ENCODE measurements around the gene EYS. TPM values are rescaled to one million over a fixed set of nuclear protein-coding genes. Genes with fewer than 3 reads are reported as not detected.

EYS gene
- total RNA-seq, 2 experiments from 2014 or later = not detected

- Histone ChIP-seq H3K9me3 (ENCODE audit: control insufficient read depth in 1 of 2, insufficient read depth in 1 of 2, low read length in 2 of 2) (peaks cover 0 to 6% of the 10 kb centered on the region in 2 experiments), H3K4me3 (ENCODE audit: low read length) (no peak overlapping the region), H3K27ac (ENCODE audit: low read depth in 1 of 2, low read length in 2 of 2) (no peak overlapping the region), H3K36me3 (ENCODE audit: insufficient read depth, low read length) (no peaks in the 10 kb centered on the region), H3K27me3 (ENCODE audit: control insufficient read depth in 1 of 2, insufficient read depth in 2 of 2, low read length in 2 of 2) (no peaks in the 10 kb centered on the region), H3K4me1 (ENCODE audit: insufficient read depth, low read length) (no peaks in the 10 kb centered on the region)
- TF ChIP-seq, protein P1, sequence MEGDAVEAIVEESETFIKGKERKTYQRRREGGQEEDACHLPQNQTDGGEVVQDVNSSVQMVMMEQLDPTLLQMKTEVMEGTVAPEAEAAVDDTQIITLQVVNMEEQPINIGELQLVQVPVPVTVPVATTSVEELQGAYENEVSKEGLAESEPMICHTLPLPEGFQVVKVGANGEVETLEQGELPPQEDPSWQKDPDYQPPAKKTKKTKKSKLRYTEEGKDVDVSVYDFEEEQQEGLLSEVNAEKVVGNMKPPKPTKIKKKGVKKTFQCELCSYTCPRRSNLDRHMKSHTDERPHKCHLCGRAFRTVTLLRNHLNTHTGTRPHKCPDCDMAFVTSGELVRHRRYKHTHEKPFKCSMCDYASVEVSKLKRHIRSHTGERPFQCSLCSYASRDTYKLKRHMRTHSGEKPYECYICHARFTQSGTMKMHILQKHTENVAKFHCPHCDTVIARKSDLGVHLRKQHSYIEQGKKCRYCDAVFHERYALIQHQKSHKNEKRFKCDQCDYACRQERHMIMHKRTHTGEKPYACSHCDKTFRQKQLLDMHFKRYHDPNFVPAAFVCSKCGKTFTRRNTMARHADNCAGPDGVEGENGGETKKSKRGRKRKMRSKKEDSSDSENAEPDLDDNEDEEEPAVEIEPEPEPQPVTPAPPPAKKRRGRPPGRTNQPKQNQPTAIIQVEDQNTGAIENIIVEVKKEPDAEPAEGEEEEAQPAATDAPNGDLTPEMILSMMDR (IDR thresholded peaks at IDR 0.05) = no peak
- ChIA-PET CTCF (no interaction called here), POLR2A (no interaction called here)
- Mint-ChIP-seq H3K27ac (no peak overlapping the region), H3K27me3 (no peaks in the 10 kb centered on the region), H3K9me3 (peaks cover 20% of the 10 kb centered on the region), H3K4me1 (ENCODE audit: low read depth) (no peaks in the 10 kb centered on the region), H3K36me3 (ENCODE audit: low read depth) (no peaks in the 10 kb centered on the region), H3K4me3 (no peak overlapping the region)
- ATAC-seq (ENCODE audit: poor library complexity) (no peak), DNase-seq (no peak)
- intact Hi-C loops (cut with DNase I, micrococcal nuclease) = no loop called here
Observed at GRCh38 chr6:64955435-64955848, 751.6 kb downstream of the EYS start.

DNA sequence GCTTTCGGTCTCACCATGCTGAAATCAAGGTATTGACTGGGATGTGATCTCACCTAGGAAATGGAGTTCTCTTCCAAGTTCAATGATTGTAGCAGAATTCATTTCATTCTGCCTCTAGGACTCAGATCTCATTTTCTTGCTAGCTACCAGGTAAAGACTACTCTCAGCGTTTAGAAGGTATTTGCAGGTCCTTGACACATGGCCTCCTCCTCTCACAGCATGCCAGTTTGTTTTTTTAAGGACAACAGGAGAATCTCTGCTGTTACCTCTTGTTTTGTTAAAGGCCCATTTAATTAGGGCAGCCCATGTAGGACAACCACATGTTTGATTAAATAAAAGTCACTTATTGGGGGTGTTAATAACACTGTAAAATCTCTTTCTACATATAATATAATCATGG lies 757.8 kb downstream of the EYS start:
- no peaks in the 10 kb centered on the region for H3K27me3 ChIP-seq (ENCODE audit: control insufficient read depth in 1 of 2, insufficient read depth in 2 of 2, low read length in 2 of 2)
- TF ChIP-seq, protein P1 (IDR thresholded peaks at IDR 0.05) = no peak
- no peak overlapping the region for H3K27ac ChIP-seq (ENCODE audit: low read depth in 1 of 2, low read length in 2 of 2)
- Mint-ChIP-seq H3K36me3 (ENCODE audit: low read depth) (no peaks in the 10 kb centered on the region), H3K4me3 (no peak overlapping the region), H3K9me3 (peaks cover 4% of the 10 kb centered on the region), H3K4me1 (ENCODE audit: low read depth) (no peaks in the 10 kb centered on the region), H3K27ac (no peak overlapping the region), H3K27me3 (no peaks in the 10 kb centered on the region)
- no peaks in the 10 kb centered on the region for H3K36me3 ChIP-seq (ENCODE audit: insufficient read depth, low read length)
- DNase-seq = no peak
- intact Hi-C loops (cut with DNase I, micrococcal nuclease) = no loop called here
- H3K9me3 ChIP-seq (ENCODE audit: control insufficient read depth in 1 of 2, insufficient read depth in 1 of 2, low read length in 2 of 2) = no peaks in the 10 kb centered on the region
- ChIA-PET CTCF (no interaction called here), POLR2A (no interaction called here)
- H3K4me1 ChIP-seq (ENCODE audit: insufficient read depth, low read length) = no peaks in the 10 kb centered on the region
- no peak for ATAC-seq (ENCODE audit: poor library complexity)
- no peak overlapping the region for H3K4me3 ChIP-seq (ENCODE audit: low read length)

GRCh38 chr6:64948261-64948660 lies 758.8 kb downstream of the EYS start:
- TF ChIP-seq, protein P1 (IDR thresholded peaks at IDR 0.05) = no peak
- no peak overlapping the region for H3K27ac Mint-ChIP-seq
- no peaks in the 10 kb centered on the region for H3K9me3 ChIP-seq (ENCODE audit: control insufficient read depth in 1 of 2, insufficient read depth in 1 of 2, low read length in 2 of 2)
- H3K4me1 ChIP-seq (ENCODE audit: insufficient read depth, low read length) = no peaks in the 10 kb centered on the region
- no peak overlapping the region for H3K4me3 ChIP-seq (ENCODE audit: low read length)
- H3K27me3 Mint-ChIP-seq = no peaks in the 10 kb centered on the region
- ATAC-seq (ENCODE audit: poor library complexity) = no peak
- no peaks in the 10 kb centered on the region for H3K36me3 ChIP-seq (ENCODE audit: insufficient read depth, low read length)
- no peaks in the 10 kb centered on the region for H3K27me3 ChIP-seq (ENCODE audit: control insufficient read depth in 1 of 2, insufficient read depth in 2 of 2, low read length in 2 of 2)
- H3K4me1 Mint-ChIP-seq (ENCODE audit: low read depth) = no peaks in the 10 kb centered on the region
- POLR2A ChIA-PET = no interaction called here
- peaks cover 6% of the 10 kb centered on the region for H3K9me3 Mint-ChIP-seq
- H3K36me3 Mint-ChIP-seq (ENCODE audit: low read depth) = no peaks in the 10 kb centered on the region
- H3K27ac ChIP-seq (ENCODE audit: low read depth in 1 of 2, low read length in 2 of 2) = no peak overlapping the region
- no peak for DNase-seq
- CTCF ChIA-PET = no interaction called here
- H3K4me3 Mint-ChIP-seq = no peak overlapping the region
- intact Hi-C loops (cut with DNase I, micrococcal nuclease) = no loop called here
